ENCODE results near the gene KSR2. TPM values are rescaled to one million over a fixed set of nuclear protein-coding genes. Genes with fewer than 3 reads are reported as not detected.

The KSR2 gene
- total RNA-seq, 1 donor from 2014 or later: 0.02 TPM

DNA sequence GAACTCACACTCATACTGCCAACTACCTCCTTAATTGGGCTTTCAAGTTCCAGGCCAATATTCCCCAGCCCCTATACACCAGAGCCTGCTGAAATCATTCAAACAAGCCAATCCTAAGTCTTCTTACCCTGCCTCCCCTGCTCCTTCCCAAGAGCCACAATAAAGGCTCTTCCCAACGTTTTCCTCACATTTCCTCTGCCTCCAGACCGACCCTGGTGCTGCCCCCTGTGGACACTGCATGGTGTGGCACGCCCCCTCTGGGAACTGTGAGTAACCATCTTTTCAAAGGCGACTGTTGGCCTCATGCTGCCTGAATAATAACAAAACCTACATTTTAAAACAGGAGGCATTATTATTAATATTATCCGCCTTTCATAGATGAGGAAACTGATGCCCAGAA, 495.8 kb downstream of the KSR2 start:
- intact Hi-C loops (cut with micrococcal nuclease): no loop called here

GRCh38 chr12:117470804-117471203, 498.0 kb downstream of the KSR2 start:
- intact Hi-C loops (cut with micrococcal nuclease): no loop called here

DNA sequence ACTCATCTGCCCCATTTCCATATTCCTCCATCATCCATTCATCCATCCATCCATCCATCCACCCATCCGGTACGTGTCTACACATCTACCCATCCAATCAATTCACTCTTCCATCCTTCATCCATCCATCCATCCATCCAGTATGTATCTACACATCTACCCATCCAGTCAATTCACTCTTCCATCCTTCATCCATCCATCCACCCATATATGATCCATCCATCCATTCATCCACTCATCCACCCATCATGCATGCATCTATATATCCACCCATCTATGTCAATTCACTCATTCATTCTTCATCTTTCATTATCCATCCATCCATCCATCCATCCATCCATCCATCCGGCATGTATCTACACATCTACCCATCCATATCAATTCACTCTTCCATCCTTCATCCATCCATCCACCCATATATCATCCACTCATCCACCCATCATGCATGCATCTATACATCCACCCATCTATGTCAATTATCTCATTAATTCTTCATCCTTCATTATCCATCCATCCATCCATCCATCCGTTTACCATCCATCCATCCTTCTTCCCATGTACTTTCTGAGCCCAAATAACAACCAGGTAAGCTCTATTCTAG, 498.8 kb downstream of the KSR2 start:
- intact Hi-C loops (cut with micrococcal nuclease): no loop called here

- intact Hi-C loops (cut with micrococcal nuclease): no loop called here
These were observed 500.8 kb downstream of the KSR2 start for GRCh38 chr12:117468016-117468415.

- intact Hi-C loops (cut with micrococcal nuclease): no loop called here
These were observed 501.2 kb downstream of the KSR2 start for GRCh38 chr12:117467588-117467987.

DNA sequence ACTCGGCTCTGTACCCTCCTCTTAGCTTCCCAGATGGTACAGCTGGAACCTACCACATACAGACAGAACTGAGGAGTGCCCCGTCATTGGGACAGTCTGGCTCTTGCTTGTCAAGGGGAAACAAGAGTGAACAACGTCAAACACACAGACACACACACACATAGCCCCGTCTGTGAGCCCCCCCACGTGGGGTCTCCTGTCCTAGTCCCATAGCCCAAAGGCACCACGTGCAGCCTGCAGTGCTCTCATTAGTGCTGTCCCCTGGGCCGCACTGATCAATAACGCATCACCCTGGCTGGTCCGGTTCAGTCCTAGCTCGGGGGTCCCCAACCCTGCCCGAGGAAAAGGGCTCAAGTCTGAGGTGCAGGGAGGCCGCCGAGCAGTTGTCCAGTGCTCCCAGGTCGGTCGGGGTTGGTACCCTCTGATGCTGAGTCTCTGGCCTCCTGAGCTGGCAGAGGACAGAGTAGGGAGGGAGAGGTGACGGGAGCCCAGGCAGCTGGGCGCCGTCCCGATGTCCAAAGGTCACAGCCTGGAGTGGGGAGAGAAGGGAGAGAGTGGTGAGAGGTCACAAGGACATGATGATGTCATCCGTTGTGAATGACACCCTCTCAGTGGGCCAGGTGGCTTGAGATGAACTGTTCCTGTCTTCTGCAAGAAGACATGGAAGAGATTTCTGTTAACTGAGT, 502.0 kb downstream of the KSR2 start:
- intact Hi-C loops (cut with micrococcal nuclease): no loop called here

DNA sequence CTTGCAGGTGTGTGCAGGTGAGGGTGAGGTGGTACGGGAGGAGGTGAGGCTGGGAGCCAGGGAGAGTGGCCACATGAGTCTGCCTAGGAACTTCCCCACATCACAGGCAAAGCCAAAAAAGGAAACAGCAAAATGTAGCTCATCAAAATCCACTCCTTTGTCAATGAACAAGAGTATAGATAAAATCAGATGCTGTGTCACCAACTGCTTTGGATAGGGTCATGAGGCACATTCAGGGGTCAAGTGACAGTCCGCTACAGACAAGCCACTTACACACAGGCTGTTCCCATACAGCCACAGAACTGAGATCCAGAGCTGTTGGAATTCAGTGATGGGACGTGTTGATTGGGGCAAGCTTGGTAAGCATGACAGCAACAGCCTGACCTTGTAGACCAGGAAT, 507.1 kb downstream of the KSR2 start:
- intact Hi-C loops (cut with micrococcal nuclease): no loop called here

GRCh38 chr12:117459229-117459628, 509.6 kb downstream of the KSR2 start:
- intact Hi-C loops (cut with micrococcal nuclease): no loop called here

DNA sequence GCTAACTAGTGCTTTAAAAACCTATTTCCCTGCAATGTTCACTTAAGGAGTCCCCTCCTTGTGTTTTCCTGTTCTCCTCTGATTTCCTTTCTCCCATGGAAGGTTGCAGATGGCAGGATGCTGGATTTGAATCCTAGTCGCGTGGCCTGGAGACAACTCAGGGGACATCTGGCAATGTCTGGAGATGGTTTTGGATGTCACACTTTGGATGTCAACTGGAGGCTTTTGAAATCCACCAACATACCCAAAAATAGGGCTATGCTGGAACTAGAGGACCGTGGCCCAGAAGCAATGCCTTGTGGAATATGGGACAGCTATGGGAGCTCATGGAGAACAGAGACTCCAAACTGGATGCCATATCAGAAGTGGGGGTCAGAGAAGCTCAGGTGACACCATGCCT, 511.6 kb downstream of the KSR2 start:
- intact Hi-C loops (cut with micrococcal nuclease): no loop called here

GRCh38 chr12:117456076-117456475, 512.7 kb downstream of the KSR2 start:
- intact Hi-C loops (cut with micrococcal nuclease): no loop called here

DNA sequence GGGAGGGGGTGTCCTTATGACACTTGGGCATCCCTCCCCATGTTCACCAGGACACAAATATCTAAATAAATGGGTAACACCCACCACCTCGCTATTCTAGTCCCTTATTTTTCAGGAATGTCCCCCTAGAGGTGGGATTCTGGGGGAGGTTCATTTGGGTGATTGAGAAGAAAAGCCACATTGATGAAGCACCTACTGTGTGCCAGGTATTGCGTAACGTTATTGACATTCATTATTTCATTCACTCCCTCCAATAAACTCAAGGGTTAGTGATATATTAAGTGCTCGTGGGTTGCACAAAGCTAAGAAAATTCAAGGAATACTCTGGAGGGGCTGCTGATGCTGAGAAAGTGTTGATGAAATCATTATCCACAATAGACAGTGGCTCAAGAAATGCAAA, 514.8 kb downstream of the KSR2 start:
- intact Hi-C loops (cut with micrococcal nuclease): no loop called here

GRCh38 chr12:117452112-117452511, 516.7 kb downstream of the KSR2 start:
- intact Hi-C loops (cut with micrococcal nuclease): no loop called here

DNA sequence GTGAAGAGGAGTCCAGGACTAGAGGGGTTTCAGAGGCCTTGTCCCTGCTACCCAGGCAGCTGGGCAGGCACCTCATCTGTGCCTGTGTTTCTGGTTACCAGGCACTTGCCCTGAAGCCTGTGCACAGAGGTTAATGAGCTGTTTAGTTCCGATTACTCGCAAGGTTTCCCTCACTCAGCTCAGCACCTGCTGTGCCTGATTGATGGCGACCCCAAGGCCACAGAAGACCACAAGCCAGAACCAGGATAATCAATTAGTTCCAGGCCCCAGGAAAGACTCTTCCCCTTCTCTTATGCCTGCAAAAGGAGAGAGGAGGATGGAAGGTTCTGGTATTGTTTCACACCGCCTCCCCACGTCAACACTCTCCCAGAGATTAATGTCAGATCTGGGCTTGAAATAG, 518.6 kb downstream of the KSR2 start:
- intact Hi-C loops (cut with micrococcal nuclease): no loop called here

- intact Hi-C loops (cut with micrococcal nuclease): no loop called here
These were observed 521.0 kb downstream of the KSR2 start for GRCh38 chr12:117447665-117448366.

GRCh38 chr12:117444781-117445180, 524.0 kb downstream of the KSR2 start:
- intact Hi-C loops (cut with micrococcal nuclease): no loop called here

DNA sequence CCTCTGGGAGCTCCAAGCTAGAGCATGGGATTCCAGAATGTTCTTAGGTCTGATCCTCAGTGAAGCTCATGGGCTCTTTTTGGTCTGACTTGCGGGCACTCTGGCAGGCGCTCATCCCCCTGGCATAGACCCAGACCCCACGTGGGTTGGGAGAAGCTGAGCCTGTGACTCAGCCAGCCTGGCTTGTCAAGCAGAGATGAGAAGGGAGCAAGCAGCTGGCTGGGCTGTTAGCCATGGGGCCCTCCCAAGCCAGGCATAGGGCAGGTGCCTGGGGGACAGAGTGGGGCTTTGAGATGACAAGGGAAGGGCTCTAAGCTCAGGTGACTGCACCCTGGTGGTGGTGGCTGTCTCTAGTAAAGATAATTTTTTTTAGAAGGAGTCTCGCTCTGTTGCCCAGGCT, 527.0 kb downstream of the KSR2 start:
- intact Hi-C loops (cut with micrococcal nuclease): no loop called here

DNA sequence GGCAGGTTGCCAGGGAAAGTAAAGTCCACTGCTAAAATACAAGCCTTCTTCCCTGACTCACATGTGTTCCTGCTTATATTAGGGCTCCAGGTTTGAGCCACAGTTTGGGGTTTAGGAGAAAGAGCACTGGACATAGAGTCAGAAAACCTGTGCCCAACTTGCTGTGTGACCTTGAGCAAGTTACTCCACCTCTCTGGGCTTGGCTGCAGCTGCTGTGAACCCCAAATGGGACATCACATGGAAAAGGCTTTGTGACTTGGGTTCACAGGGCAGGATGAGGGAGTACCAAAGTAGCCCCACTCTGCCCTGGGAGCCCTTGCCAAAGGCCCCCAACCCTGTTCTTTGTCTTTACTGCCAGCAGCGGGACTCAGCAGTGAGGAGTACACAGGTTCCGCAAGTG, 528.4 kb downstream of the KSR2 start:
- intact Hi-C loops (cut with micrococcal nuclease): no loop called here

GRCh38 chr12:117439531-117440001, 529.2 kb downstream of the KSR2 start:
- intact Hi-C loops (cut with micrococcal nuclease): no loop called here

GRCh38 chr12:117438809-117439208, 530.0 kb downstream of the KSR2 start:
- intact Hi-C loops (cut with micrococcal nuclease): no loop called here

- intact Hi-C loops (cut with micrococcal nuclease): no loop called here
These were observed 531.1 kb downstream of the KSR2 start for GRCh38 chr12:117437516-117438255.

DNA sequence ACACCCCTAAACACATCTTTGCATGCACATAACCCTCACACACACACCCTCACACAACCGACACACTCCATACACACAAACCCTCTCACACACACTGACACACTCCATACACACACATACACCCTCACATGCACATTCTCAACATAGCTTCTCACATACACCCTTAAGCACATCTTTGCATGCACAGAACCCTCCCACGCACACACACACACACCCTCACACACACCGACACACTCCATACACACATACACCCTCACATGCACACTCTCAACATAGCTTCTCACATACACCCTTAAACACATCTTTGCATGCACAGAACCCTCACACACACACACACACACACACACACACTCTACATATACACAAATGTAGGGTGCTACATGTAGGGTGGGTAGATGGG, 534.9 kb downstream of the KSR2 start:
- intact Hi-C loops (cut with micrococcal nuclease): no loop called here

- intact Hi-C loops (cut with micrococcal nuclease): no loop called here
These were observed 538.5 kb downstream of the KSR2 start for GRCh38 chr12:117430246-117430645.

Data from T-helper 2 cell treated with Interferon-gamma antibody and Interleukin-4, amounts not matched to agents 100 ng/mL and 5 ng/mL, for 36 hours (primary cell).